Measurements from ENCODE around the gene PGK1.
"Not testable (repeated sequence)": the region's sequence is repeated elsewhere in the genome, so short reads cannot be mapped to it uniquely, and the experiment has no call there.

PGK1 gene

DNA sequence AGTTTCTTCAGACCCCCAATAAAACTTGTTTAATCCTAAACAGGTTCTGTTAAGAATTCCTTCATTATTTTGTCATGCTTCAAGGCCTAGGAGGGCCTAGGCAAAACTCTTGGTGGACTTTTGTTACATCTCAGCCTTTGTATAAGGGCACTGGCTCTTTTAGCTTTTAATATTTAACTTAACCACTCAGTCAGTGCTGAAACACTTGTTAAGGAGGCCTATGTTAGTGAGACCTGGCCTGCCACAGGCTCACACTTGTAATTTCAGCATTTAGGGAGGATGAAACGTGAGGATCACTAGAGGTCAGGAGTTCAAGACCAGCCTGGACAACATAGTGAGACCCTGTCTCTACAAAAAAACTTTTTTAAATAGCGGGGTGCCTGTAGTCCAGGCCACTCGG lies 32.7 kb upstream of the PGK1 start:
- no peak for DNase-seq
- Histone ChIP-seq H3K9ac (ENCODE audit: low read length) (no peak overlapping the region), H4K5ac (ENCODE audit: low read length) (no peak overlapping the region), H3K4me1 (ENCODE audit: control insufficient read depth, low read depth, low read length) (no peaks in the 10 kb centered on the region), H2BK120ac (ENCODE audit: low read depth, low read length) (no peak overlapping the region), H3K27ac (ENCODE audit: low read depth, low read length) (no peak overlapping the region), H3K36me3 (ENCODE audit: control insufficient read depth, insufficient read depth, low read length) (no peaks in the 10 kb centered on the region), H3K79me1 (ENCODE audit: low read length) (no peaks in the 10 kb centered on the region), H4K8ac (ENCODE audit: low read depth, low read length) (no peak overlapping the region), H2AK5ac (ENCODE audit: low read length) (no peak overlapping the region), H3K79me2 (ENCODE audit: control insufficient read depth, insufficient read depth, low read length) (no peaks in the 10 kb centered on the region), H2BK15ac (replicated peaks; ENCODE audit: low read depth) (no peak overlapping the region), H2BK5ac (ENCODE audit: low read length) (no peak overlapping the region), H3K4me3 (ENCODE audit: low read length) (no peak overlapping the region), H3K56ac (ENCODE audit: low read length) (no peak overlapping the region), H3K4ac (ENCODE audit: low read depth, low read length) (no peak overlapping the region), H3K4me2 (ENCODE audit: low read length) (no peak overlapping the region), H3K18ac (ENCODE audit: low read length) (no peak overlapping the region), H3K27me3 (ENCODE audit: insufficient read depth, low read length, poor library complexity) (no peaks in the 10 kb centered on the region), H3K23ac (ENCODE audit: low read length) (no peak overlapping the region)
- no CpG with 5 or more reads among the region's 3 CpGs for WGBS (ENCODE audit: extremely low coverage, insufficient coverage, low lambda C conversion rate)

DNA sequence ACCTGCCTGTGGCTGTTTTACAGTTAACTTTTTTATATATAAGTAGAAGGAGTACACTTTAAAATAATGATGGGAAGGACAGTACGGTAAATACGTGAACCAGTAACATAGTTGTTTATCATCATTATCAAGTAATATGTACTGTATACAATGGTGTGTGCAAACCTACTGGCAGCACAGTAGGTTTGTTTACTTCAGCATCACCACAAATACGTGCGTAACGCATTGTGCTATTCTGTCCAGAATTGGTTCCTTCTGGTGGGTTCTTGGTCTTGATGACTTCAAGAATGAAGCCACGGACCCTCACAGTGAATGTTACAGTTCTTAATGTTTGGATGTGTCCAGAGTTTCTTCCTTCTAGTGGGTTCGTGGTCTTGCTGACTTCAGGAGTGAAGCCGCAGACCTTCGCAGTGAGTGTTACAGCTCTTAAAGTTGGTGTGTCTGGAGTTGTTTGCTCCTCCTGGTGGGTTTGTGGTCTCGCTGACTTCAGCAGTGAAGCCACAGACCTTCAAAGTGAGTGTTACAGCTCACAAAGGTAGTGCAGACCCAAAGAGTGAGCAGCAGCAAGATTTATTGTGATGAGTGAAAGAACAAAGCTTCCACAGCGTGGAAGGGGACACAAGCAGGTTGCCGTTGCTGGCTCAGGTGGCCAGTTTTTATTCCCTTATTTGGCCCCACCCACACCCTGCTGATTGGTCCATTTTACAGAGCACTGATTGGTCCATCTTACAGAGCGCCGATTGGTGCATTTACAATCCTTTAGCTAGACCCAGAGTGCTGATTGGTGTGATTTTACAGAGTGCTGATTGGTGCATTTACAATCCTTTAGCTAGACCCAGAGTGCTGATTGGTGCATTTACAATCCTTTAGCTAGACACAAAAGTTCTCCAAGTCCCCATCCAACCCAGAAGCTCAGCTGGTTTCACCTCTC lies 30.6 kb upstream of the PGK1 start:
- not testable (repeated sequence) for H3K27me3 ChIP-seq (ENCODE audit: insufficient read depth, low read length, poor library complexity); H3K9ac ChIP-seq (ENCODE audit: low read length); H3K4me2 ChIP-seq (ENCODE audit: low read length); H4K8ac ChIP-seq (ENCODE audit: low read depth, low read length); H3K23ac ChIP-seq (ENCODE audit: low read length); H2BK5ac ChIP-seq (ENCODE audit: low read length); H2AK5ac ChIP-seq (ENCODE audit: low read length); H4K5ac ChIP-seq (ENCODE audit: low read length); H3K27ac ChIP-seq (ENCODE audit: low read depth, low read length); H3K56ac ChIP-seq (ENCODE audit: low read length); DNase-seq; H3K79me1 ChIP-seq (ENCODE audit: low read length); H3K18ac ChIP-seq (ENCODE audit: low read length); H2BK120ac ChIP-seq (ENCODE audit: low read depth, low read length); H3K4me3 ChIP-seq (ENCODE audit: low read length); H3K79me2 ChIP-seq (ENCODE audit: control insufficient read depth, insufficient read depth, low read length); H3K4ac ChIP-seq (ENCODE audit: low read depth, low read length); H2BK15ac ChIP-seq (replicated peaks; ENCODE audit: low read depth); H3K36me3 ChIP-seq (ENCODE audit: control insufficient read depth, insufficient read depth, low read length); H3K4me1 ChIP-seq (ENCODE audit: control insufficient read depth, low read depth, low read length)
- no CpG with 5 or more reads among the region's 14 CpGs for WGBS (ENCODE audit: extremely low coverage, insufficient coverage, low lambda C conversion rate)

DNA sequence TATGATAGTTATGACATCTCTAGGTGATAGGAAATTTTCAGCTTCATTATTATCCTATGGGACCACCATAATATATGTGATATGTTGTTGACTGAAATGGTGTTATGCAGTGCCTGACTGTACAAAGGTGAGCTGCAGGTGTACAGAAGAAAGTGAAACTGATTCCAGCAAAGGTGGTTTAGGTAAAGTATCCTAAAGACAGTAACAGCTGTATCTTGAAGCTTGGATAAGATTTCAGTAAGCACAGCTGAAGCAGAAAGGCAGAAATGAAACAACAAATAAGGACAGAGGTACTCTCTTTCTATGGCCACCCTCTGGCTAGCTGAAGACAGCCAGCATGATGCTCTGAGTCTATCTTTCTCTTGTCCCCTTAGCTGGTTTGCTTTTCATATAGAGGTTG lies 30.0 kb upstream of the PGK1 start:
- Histone ChIP-seq H3K79me2 (ENCODE audit: control insufficient read depth, insufficient read depth, low read length) (no peaks in the 10 kb centered on the region), H3K27ac (ENCODE audit: low read depth, low read length) (no peak overlapping the region), H4K8ac (ENCODE audit: low read depth, low read length) (no peak overlapping the region), H2BK120ac (ENCODE audit: low read depth, low read length) (no peak overlapping the region), H2BK15ac (replicated peaks; ENCODE audit: low read depth) (no peak overlapping the region), H4K5ac (ENCODE audit: low read length) (no peak overlapping the region), H3K79me1 (ENCODE audit: low read length) (no peaks in the 10 kb centered on the region), H3K36me3 (ENCODE audit: control insufficient read depth, insufficient read depth, low read length) (no peaks in the 10 kb centered on the region), H3K4me2 (ENCODE audit: low read length) (no peak overlapping the region), H2AK5ac (ENCODE audit: low read length) (no peak overlapping the region), H2BK5ac (ENCODE audit: low read length) (no peak overlapping the region), H3K4ac (ENCODE audit: low read depth, low read length) (no peak overlapping the region), H3K4me3 (ENCODE audit: low read length) (no peak overlapping the region), H3K9ac (ENCODE audit: low read length) (no peak overlapping the region), H3K23ac (ENCODE audit: low read length) (no peak overlapping the region), H3K27me3 (ENCODE audit: insufficient read depth, low read length, poor library complexity) (no peaks in the 10 kb centered on the region), H3K18ac (ENCODE audit: low read length) (no peak overlapping the region), H3K56ac (ENCODE audit: low read length) (no peak overlapping the region), H3K4me1 (ENCODE audit: control insufficient read depth, low read depth, low read length) (no peaks in the 10 kb centered on the region)
- DNase-seq, result no peak

DNA sequence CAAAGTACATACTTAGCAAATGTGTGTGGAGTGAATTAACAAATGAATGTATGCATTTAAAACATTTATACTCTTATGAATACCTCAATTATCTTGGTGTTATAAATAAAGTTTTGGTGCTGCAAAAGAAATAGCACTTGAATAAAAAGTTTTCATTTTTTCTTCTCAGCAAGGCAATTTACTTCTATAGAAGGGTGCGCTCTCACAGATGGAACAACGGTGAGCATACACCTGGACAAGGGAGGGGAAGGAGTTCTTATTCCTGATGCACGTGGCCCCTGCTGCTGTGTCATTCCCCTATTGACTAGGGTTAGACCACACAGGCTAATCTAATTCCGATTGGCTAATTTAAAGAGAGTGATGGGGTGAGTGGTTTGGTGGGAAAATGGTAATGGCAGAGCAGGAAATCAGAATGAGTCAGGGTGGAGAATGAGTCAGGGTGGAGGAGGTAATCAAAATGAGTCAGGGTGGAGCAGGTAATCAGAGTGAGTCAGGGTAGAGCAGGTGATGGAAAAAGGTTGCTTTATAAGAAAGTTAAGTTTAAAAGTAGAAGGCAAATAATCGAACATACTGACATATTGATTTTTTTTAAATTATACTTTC lies 28.2 kb upstream of the PGK1 start:
- Histone ChIP-seq H3K4ac (ENCODE audit: low read depth, low read length) (no peak overlapping the region), H3K27ac (ENCODE audit: low read depth, low read length) (no peak overlapping the region), H2BK5ac (ENCODE audit: low read length) (no peak overlapping the region), H3K4me3 (ENCODE audit: low read length) (no peak overlapping the region), H2AK5ac (ENCODE audit: low read length) (no peak overlapping the region), H3K9ac (ENCODE audit: low read length) (no peak overlapping the region), H3K4me1 (ENCODE audit: control insufficient read depth, low read depth, low read length) (no peaks in the 10 kb centered on the region), H3K18ac (ENCODE audit: low read length) (no peak overlapping the region), H4K8ac (ENCODE audit: low read depth, low read length) (no peak overlapping the region), H3K4me2 (ENCODE audit: low read length) (no peak overlapping the region), H2BK15ac (replicated peaks; ENCODE audit: low read depth) (no peak overlapping the region), H4K5ac (ENCODE audit: low read length) (no peak overlapping the region), H3K79me2 (ENCODE audit: control insufficient read depth, insufficient read depth, low read length) (no peaks in the 10 kb centered on the region), H3K36me3 (ENCODE audit: control insufficient read depth, insufficient read depth, low read length) (no peaks in the 10 kb centered on the region), H3K23ac (ENCODE audit: low read length) (no peak overlapping the region), H2BK120ac (ENCODE audit: low read depth, low read length) (no peak overlapping the region), H3K79me1 (ENCODE audit: low read length) (no peaks in the 10 kb centered on the region), H3K27me3 (ENCODE audit: insufficient read depth, low read length, poor library complexity) (no peaks in the 10 kb centered on the region), H3K56ac (ENCODE audit: low read length) (no peak overlapping the region)
- no peak for DNase-seq
- no CpG with 5 or more reads among the region's 5 CpGs for WGBS (ENCODE audit: extremely low coverage, insufficient coverage, low lambda C conversion rate)

DNA sequence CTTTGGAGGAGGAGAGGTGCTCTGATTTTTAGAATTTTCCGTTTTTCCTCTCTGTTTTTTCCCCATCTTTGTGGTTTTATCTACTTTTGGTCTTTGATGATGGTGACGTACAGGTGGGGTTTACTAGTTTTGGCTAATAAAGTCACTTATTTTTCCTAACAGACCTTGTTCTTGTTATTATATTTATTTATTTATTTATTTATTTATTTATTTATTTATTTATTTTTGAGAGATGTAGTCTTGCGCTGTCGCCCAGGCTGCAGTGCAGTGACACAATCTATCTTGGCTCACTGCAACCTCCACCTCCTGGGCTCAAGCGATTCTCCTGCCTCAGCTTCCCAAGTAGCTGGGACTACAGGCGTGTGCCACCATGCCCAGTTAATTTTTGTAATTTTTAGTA lies 22.6 kb upstream of the PGK1 start:
- no CpG with 5 or more reads among the region's 6 CpGs for WGBS (ENCODE audit: extremely low coverage, insufficient coverage, low lambda C conversion rate)
- not testable (repeated sequence) for H3K27me3 ChIP-seq (ENCODE audit: insufficient read depth, low read length, poor library complexity)

More for the DNA sequence above, 22.6 kb upstream of the PGK1 start:
- not testable (repeated sequence) for H3K79me1 ChIP-seq (ENCODE audit: low read length); H3K79me2 ChIP-seq (ENCODE audit: control insufficient read depth, insufficient read depth, low read length); H4K5ac ChIP-seq (ENCODE audit: low read length); H2BK120ac ChIP-seq (ENCODE audit: low read depth, low read length); H3K18ac ChIP-seq (ENCODE audit: low read length); H2BK5ac ChIP-seq (ENCODE audit: low read length); H2AK5ac ChIP-seq (ENCODE audit: low read length); H3K4me2 ChIP-seq (ENCODE audit: low read length); H3K4ac ChIP-seq (ENCODE audit: low read depth, low read length); H3K23ac ChIP-seq (ENCODE audit: low read length); H3K4me3 ChIP-seq (ENCODE audit: low read length); H3K36me3 ChIP-seq (ENCODE audit: control insufficient read depth, insufficient read depth, low read length); H3K9ac ChIP-seq (ENCODE audit: low read length); H3K4me1 ChIP-seq (ENCODE audit: control insufficient read depth, low read depth, low read length); H4K8ac ChIP-seq (ENCODE audit: low read depth, low read length); H3K56ac ChIP-seq (ENCODE audit: low read length); H3K27ac ChIP-seq (ENCODE audit: low read depth, low read length); H2BK15ac ChIP-seq (replicated peaks; ENCODE audit: low read depth); DNase-seq

Measured in mesendoderm (in vitro differentiated cells).